Amniotic epithelial cell (primary cell): ENCODE data around the gene SCO1.
"Not testable (repeated sequence)": the region's sequence is repeated elsewhere in the genome, so short reads cannot be mapped to it uniquely, and the experiment has no call there.

Experiments
- DNase-seq: peaks from one replicate; pipeline ENCODE4 v3.0.0-alpha.2; 2010; ENCODE audit warnings: low read depth

Gene SCO1

DNA sequence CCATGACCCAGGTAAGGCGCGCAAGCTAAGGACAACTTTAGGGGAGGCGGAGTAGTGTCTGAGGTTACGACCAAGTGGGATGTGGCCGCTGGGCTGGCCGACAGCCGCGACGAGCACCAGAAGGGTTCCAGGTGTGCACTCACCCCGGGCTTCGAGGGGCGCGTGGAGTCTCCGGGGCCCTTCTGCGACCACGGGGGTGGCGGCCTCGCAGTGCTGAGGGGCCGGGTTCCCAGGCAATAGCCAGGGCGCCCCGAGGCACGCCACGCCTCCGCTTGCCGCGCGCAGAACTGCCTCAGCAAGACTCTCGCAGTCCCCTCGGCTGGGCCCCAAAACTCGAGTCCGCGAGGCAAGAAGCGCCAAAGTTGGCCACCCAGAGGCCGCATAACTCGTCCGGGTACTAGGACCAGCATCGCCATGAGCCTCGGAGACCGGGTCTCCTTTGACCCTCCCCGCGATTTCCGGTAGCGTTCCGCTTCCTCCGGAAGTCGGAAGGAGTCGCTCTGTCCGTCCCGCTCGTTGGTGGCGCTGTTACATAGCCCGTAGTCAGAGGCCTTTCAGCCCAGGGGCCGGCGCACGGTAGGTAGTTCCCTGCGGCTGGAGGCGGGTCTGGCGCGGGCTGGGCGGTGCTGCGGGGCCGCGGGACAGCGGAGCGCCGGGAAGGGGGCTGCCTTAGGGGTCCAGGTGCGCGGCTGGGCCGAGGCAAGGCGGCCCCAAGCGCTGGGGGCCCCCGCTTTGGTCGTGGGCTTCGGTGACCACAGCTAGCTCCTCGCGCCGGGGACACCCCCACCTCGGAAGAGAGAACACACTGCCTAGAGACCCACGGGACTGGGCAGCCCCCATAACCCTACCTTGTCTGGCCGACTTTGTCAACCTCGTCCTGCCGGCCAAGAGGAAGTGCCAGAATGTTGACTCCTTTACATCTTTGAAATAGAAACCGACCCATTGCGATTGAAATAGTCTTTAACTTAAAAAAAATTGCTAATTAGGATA is at the start of gene SCO1, which contains the start of gene ADPRM:
Gene SCO1 (minus strand): TSS at position 442 of the 990 bp plus-strand sequence. CDS start 26 bp downstream, at position 416.
Gene ADPRM (plus strand): TSS at position 503 of the 990 bp plus-strand sequence. CDS start 7,333 bp downstream, outside the sequence.
- DNase-seq = peak; percentile 93

DNA sequence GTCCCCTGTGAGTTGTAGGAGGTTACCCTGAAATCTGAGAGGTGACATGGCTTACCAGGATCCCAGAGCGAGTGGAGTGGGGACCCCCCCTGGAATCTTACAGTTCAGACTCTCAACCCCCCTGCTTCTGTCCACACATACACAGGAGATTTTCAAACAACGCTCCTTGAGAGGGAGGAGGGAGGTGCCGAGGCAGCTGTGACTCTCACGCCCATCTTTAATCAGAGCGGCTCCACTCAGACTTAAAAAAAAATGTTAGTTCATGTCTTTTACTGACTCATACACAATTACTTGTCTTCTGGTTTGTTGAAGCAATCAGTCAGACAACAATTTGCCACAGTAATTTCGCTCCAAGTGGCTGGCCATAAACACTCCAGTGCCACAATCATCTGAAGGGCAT is 47.9 kb upstream of the SCO1 start:
- peak; percentile 62 for DNase-seq

DNA sequence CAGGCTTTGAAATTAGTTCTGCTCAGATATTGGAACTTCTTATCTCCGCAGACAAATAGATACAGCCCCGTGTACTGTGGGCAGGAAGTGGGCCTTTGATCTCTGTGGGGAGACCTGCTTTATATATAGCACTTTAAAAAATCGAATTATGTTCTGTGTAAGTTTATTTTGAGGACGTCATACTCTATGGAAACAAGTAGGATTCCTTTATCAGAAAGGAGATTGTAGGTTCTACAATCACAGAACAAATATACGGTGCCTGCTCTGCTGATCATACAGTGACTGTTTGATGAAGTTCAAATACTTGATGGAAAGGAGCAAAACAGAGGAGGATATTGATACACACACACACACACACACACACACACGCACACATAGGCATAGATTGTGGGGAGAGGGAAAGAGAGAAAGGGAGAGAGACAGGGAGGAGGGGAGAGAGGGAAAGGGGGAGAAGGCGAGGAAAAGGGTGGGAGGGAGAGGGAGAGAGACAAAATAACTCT is 47.2 kb upstream of the SCO1 start:
- DNase-seq = no peak

DNA sequence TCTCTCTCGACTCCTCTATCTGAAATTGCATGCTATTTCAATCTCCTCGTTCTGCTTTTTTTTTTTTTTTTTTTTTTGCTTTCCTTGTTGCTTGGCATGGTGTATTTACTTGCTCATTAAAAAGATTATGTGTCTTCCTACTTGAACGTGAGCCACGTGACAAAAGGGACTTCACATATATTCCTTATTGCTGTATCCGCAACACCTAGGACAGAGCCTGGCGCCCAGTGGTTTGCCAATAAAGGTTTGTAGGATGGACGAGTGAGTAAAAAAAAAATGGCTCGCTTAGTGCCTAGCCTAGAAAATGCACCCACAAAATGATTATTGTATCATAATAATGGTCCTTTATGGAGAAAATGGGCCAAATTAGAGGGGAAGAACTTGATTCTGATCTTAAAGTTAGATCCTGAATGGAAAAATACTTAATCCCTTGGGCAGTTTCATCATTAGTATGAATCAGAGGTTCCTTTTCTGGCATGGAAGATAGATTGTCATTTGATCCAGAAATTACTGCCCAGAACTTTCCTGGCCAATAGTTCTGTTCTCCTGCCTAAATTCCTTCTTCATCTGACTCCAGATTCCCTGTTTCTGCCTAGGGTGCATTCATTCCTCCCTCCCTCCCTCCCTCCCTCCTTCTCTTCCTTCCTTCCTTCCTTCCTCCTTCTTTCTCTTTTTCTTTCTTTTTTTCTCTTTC is 46.1 kb upstream of the SCO1 start:
- peak; percentile 51 for DNase-seq

DNA sequence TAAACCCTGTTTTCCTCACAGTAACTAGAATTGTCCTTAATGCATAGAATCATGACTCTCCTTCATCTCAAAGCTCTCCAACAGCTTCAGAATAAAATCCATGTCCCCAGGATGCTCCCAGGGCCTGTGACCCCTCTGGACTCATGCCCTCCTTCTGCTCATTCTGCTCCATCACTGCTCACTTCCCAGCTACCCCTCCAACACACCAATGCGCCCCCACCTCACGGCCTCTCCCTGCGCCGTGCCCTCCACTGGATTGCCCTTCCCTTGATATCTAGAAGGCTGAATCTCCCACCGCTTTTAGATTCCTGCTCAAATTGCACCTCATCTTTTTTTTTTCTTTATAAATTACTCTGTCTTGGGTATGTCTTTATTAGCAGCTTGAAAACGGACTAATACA is 45.1 kb upstream of the SCO1 start:
- no peak for DNase-seq

DNA sequence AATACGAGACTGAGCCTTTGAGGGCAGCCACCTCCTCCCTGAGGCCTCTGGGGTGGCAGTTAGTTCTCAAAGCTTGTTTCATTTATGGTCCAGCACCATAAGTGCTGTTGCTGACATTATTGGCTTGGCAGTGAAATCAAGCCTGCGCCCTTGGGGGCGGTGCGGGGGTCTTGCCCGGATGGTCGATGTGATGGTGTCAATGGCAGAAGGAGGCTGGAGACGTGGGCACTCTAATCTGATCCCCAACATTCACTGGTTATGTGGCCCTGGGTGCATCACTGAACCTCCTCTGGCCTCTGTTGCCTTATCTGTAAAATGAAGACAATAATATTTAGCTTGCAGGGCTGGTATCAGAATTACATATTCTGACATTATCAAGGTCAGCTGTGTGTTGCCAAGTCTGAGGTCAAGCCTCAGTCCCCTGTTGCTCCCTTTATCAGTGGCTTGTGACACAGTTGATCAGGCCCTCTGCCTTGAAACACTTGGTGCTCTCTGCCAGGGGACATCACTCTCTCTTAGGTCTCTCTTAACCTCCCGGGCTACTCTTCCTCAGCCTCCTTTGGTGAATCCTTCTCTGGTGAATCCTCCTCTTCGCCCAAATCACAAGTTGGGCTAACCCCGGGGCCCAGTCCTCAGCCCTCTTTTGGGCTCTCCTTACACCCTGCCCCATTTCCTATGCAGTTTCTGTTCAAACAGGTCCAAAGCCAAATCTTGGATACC is 44.2 kb upstream of the SCO1 start:
- no peak for DNase-seq

DNA sequence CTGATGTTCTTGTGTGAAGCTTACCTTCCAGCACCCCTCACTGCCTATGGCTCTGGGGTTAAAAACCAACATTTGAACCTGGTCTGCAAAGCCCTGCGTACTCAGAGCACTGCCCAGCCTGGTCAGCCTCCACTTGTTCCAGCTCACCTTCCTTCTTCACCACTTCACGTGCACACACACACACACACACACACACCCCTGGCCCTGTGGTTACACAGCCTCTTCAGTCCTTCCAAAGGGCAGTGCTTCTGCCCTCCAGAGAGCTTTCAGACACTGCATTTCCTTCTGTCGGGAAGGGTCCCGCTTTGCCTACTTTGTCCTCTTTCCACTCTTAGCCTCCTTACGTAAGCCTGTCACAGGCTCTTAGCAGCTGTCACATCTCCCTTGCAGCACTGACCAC is 42.1 kb upstream of the SCO1 start:
- no peak for DNase-seq

DNA sequence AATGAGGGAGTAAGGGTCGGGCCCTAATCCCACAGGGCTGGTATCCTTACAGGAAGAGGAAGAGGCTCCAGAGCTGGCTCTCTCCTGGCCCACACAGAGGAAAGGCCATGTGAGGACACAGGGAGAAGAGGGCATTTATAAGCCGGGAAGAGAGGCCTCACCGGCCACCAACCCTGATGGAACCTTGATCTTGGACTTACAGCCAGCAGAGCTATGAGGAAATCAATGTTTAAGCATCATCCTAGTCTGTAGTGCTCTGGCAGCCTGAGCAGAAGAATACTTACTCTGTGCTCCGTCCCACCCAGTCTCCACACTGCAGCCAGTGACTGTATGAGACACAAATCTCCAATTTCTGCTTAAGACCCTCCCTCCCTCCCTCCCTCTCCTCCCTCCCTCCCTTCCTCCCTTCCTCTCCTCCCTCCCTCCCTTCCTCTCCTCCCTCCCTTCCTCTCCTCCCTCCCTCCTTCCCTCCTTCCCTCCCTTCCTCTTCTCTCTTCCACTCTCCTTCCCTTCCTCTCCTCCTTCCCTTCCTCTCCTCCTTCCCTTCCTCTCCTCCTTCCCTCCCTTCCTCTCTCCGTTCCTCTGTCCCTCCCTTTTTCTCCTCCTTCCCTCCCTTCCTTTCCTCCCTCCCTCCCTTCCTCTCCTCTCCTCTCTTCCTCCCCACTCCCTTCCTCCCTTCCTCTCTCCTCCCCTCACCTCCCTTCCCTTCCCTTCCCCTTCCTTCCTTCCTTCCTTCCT is 41.4 kb upstream of the SCO1 start:
- no peak for DNase-seq

DNA sequence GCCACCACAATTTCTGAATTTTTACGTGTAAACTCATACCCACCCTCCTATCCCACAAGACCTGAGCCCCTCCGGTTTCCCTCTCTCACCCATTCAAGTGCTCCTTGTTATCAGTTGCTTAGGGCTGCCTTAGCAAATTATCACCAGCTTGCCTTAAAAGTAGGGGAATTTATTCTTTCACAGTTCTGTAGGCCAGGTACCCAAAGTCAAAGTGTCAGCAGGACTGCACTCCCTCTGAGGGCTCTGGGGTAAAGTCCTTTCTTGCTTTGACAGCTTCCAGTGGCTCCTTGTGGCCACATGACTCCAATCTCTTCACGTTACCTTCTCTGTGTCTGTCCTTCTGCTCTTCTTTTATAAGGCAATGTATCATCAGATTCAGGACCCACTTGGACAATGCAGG is 40.4 kb upstream of the SCO1 start:
- DNase-seq = no peak

DNA sequence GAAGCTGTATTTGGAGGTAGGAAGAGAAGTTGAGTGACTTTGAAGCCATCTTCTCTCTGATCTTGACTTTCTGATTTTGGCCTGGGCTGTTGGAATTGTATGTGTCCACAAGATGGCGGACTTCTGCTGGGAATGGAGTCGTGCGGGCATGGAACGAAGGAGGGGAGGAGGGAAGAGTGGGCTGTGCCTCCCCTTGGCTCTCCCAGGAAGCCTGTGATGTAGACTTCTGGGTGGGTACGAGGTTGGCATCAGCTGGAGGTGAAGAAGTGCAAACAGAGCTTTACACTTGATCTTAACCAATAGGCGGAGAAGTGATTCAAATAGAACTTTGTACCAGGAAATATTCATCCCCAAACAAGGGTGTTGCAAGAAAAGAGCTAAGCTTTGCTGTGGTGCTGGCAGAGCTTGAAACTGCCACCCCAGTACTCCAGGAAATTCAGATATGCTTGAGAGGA is 39.9 kb upstream of the SCO1 start:
- peak; percentile 58 for DNase-seq

DNA sequence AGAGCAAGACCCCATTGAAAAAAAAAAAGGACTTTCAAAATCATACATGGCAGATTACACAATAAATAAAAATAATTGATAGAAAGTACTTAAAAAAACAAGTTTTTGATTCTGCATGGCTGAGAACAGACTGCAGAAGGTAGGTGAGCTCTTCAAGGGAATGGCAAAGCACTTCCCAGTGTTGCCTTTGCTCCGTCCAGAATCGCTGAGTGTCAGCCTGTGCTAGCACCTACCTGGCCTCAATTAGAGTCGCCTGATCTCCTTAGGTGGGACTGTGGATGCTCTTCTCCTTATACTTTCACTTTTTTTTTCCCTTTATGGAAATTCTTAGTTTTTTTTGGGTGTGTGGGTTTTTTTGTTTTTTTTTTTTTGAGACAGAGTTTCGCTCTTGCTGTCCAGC is 38.5 kb upstream of the SCO1 start:
- DNase-seq = no peak

DNA sequence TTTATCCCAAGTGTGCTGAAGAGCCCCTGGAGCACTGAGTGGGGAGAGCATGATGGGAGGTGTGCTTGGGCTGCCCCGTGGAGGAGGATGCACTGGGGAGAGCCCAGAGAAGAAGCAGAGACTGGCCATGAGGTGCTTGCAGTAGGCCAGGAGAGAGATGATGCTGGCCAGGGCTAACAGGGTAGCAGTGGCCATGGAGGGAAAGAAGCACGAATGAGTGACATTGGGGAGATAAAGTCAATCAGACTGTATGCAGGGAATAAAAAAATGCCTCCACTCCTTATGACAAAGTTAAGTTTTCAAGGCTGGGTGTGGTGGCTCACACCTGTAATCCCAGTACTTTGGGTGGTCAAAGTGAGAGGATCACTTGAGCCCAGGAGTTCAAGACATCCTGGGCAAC is 37.9 kb upstream of the SCO1 start:
- DNase-seq = no peak

DNA sequence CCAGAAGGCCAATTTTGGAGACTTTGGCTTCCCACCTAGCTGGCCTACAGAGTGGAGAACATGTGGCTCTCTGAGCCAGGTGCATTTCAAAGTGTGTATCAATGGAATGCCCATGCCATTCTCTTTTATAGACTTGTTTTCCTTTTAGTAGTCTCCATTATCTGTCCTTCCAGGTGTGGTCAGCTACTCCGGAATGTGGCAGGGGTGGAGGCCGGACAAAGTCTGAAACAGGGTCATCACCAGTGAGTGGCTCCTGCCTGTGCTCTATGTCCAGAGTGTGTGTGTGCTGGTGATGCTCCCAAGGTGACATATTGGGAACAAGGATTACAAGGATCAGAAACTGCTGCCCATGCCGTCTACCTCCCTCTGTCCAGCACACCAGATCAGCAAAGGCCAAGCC is 36.3 kb upstream of the SCO1 start:
- DNase-seq = no peak

DNA sequence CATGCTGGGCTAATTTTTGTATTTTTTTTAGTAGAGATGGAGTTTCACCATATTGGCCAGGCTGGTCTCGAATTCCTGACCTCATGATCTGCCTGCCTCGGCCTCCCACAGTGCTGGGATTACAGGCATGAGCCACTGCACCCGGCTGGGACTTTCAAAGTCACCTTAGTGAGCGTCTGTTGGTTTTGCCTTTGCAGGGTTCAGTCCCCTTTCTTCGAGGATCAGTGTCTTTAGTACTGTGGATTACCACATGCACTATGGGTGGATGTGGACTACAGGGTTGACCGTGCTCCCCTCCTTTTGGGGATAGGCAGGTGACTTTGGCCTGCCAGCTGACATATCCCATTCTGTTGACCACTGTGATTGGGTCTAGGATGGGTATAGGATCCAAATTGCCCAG is 34.8 kb upstream of the SCO1 start:
- not testable (repeated sequence) for DNase-seq

DNA sequence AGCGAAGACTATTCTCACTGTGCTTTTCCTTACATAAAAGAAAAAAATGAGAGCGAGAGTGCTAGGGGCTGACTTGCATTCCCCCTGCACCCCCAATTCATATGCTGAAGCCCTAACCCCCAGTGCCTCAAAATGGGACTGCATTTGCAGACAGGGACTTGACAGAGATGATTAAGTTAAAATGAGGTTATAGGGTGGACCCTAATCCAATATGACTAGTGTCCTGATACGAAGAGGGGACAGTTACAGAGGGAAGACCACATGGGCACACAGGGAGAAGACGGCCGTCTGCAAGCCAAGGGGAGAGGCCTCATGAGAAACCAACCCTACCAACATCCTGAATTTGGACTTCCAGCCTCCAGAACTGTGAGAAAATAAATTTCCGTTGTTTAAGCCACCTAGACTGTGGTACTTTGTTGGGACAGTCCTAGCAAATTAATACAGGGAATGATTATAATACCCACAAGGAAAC is 34.1 kb upstream of the SCO1 start:
- no peak for DNase-seq

DNA sequence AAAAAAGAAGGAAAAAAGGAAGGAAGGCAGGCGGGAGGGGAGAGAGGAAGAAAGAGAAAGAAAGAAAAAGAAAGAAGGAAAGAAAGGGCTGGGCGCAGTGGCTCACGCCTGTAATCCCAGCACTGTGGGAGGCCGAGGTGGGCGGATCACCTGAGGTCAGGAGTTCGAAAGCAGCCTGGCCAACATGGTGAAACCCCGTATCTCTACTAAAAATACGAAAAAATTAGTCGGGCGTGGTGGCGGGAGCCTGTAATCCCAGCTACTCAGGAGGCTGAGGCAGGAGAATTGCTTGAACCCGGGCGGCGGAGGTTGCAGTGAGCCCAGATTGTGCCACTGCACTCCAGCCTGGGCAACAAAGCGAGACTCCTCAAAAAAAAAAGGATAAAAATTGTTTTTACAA is 32.9 kb upstream of the SCO1 start:
- not testable (repeated sequence) for DNase-seq

DNA sequence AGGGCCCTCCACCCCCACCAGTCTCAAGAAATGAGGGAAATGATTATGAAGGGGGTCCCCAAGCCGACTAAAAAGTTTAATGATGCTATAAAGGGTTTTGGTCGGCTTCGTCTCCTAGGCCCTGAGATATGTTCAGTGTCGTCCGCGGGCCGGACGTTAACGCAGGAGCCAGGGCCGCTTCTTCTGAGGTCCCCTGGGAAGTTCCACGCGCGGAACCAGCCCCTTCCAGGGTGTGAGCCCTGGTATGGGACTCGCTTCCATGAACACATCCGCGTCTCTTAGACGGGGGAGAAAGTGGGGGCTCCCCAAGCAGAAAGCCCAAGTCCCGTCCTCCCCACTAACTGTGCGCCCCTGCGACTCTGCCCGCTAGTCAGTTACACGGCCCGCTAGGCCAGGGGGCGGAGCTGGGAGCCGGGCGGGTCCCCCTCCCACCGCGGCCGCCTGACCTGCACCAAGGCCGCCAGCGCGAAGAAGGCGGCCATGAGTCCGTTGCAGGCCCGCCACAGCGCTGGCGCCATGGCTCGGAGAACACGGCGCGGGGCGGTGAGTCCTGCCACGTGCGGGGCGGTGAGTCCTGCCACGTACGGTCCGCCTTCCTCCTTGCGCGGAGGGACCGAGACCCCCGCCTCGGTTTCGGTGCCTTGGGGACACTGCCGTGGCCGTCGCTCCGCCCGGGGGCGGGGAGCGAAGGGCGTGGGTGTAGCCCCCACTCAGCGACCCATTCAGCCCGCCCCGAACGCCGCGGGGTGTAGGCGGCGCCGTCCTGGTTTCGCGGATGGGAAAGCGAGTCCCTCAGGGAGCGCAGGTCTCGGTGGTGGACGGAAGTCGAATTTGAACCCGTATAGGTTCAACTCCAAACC is 32.2 kb upstream of the SCO1 start, which contains the start of gene TMEM220:
Gene TMEM220 (minus strand): TSS at position 690 of the 860 bp plus-strand sequence. CDS start 172 bp downstream, at position 518.
- DNase-seq = peak; percentile 77

DNA sequence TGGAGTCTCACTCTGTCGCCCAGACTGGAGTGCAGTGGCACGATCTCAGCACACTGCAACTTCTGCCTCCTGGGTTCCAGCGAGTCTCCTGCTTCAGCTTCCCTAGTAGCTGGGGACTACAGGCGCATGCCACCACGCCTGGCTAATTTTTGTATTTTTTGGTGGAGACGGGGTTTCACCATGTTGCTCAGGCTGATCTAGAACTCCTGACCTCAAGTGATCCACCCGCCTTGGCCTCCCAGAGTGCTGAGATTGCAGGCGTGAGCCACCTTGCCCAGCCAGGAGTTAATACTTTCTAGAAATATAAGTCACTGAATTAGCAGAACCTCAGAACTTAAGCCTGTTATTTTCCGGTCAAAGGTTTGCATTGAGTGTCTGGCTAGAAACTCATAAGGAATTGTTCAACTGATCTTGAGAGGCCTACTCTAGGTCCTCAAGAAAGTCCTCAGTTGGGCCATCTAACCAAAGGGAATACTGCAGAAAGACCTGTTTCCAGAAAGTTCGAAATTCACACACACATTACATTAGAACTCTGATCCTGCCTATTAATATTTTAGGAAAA is 31.1 kb upstream of the SCO1 start:
- DNase-seq = no peak

DNA sequence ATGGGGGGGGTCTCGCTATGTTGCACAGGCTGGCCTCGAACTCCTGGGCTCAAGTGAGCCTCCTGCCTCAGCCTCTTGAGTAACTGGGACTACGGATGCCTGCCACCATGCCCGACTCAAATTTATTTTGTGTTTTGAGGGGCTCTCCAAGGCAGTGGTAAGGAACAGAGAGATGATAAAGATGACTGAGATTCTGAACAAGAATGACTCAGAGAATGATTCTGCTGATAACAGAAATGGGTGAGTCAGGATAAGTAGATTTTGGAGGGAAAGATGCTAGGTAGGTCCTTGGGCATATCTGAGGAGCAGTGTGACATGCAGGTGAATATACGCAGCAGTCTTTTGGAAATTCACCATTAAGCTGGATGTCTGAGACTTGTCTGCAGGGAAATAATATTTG is 29.9 kb upstream of the SCO1 start:
- DNase-seq = peak; percentile 25

DNA sequence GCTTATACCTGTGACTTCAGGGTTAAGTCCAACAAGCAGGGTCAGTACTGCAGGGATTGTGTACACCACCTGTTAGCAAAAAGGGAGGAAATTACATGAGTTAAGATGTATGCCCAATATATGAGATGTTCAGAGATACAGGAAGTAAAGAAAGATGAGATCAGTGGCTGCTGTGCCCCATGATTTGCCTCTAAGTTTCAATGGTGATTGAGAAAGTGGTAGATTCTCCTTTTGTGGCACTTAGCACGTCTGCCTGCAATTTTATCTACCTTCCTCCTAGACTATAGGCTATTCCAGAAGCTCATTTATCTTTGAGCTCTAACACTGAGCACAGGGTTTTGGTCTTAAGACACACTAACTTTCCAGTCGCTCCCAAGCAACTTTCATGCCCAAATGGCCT is 28.9 kb upstream of the SCO1 start:
- DNase-seq = no peak
